ENCODE data around the gene GABBR2.

Gene GABBR2

DNA sequence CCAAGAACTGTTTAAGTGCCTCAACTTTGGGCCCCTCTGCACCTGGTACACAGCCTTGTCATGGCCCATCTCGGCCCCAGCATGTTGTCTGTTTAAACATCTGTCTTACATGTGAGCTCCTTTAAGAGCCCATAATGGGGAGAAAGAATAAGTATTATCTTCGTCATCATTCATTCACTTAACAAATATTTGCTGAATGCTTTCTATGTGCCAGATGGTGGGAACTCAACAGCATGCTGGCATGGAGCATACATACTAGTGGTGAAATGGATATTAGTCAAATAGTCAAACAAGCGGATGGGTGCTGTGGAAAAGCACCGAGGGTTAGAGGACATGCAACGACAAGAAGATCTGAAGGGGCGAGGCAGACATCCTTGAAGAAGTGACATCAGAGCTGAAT lies 54.5 kb downstream of the GABBR2 start:
- DNase-seq (ENCODE audit: low read depth in 2 of 2): peak; percentile 27 to 51
- TF ChIP-seq, protein P1, sequence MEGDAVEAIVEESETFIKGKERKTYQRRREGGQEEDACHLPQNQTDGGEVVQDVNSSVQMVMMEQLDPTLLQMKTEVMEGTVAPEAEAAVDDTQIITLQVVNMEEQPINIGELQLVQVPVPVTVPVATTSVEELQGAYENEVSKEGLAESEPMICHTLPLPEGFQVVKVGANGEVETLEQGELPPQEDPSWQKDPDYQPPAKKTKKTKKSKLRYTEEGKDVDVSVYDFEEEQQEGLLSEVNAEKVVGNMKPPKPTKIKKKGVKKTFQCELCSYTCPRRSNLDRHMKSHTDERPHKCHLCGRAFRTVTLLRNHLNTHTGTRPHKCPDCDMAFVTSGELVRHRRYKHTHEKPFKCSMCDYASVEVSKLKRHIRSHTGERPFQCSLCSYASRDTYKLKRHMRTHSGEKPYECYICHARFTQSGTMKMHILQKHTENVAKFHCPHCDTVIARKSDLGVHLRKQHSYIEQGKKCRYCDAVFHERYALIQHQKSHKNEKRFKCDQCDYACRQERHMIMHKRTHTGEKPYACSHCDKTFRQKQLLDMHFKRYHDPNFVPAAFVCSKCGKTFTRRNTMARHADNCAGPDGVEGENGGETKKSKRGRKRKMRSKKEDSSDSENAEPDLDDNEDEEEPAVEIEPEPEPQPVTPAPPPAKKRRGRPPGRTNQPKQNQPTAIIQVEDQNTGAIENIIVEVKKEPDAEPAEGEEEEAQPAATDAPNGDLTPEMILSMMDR (IDR thresholded peaks at IDR 0.05; ENCODE audit: low read depth, low read length): no peak
- H3K4me3 ChIP-seq (replicated peaks in 1 of 2; ENCODE audit: low read depth in 2 of 2, low read length in 2 of 2): no peak overlapping the region

DNA sequence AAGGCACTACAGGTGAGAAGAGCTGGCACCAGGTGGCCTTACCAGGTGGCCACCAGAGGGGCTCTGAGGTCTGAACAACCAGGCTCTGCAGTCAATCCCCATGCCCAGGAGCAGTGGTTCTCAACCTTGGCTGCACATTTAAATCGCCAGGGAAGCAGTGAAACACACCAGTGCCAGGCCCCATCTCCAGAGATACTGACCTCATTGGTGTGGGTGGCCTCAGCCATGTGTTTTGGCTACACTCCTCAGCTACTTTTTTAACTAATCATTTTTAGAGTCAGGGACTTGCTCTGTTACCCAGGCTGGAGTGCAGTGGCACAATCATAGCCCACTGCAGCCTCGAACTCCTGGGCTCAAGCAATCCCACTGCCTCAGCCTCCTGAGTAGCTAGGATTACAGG lies 56.0 kb downstream of the GABBR2 start:
- no peak overlapping the region for H3K4me3 ChIP-seq (replicated peaks in 1 of 2; ENCODE audit: low read depth in 2 of 2, low read length in 2 of 2)
- TF ChIP-seq, protein P1 (IDR thresholded peaks at IDR 0.05; ENCODE audit: low read depth, low read length): no peak
- no peak for DNase-seq (ENCODE audit: low read depth in 2 of 2)

DNA sequence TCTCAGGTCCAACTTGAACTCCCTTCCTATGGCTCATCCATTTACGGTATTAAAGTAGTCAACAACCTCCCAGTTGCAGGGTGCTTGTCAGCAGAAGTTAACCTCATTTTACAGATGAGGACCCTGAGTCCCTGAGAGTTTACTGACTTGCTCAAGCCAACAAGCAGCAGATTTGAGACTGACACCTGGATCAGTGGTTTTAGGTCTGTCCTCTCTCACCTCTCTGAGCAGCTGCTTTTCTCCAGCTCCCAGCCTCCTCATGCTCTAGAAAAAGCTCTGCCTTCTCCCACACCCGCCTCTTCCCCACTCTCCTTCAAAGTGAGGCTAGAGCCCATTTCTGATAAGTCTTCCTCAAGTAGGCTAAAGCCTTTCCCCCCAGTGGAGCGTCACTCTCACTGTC lies 56.4 kb downstream of the GABBR2 start:
- TF ChIP-seq, protein P1 (IDR thresholded peaks at IDR 0.05; ENCODE audit: low read depth, low read length): no peak
- DNase-seq (ENCODE audit: low read depth in 2 of 2): no peak
- H3K4me3 ChIP-seq (replicated peaks in 1 of 2; ENCODE audit: low read depth in 2 of 2, low read length in 2 of 2): no peak overlapping the region

DNA sequence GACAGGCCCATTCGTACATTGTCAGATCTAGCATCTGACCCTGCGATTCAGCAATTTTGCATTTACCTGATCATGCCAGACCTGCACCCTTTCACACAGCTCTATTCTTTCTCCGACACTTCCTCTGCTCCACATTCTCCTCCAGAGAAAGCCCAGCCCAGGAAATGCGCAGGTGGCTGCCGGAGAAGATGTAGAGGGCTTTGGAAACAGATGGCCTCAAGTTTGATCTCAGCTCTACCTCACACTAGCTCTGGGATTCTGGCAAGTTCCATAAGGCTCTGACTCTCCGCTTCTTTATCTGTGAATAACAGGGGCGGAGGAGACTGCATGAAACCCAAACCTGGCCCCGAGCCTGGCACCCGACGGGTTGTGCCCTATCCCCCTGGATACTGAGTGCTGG lies 61.5 kb downstream of the GABBR2 start:
- no peak overlapping the region for H3K4me3 ChIP-seq (replicated peaks in 1 of 2; ENCODE audit: low read depth in 2 of 2, low read length in 2 of 2)
- TF ChIP-seq, protein P1 (IDR thresholded peaks at IDR 0.05; ENCODE audit: low read depth, low read length): no peak
- no peak for DNase-seq (ENCODE audit: low read depth in 2 of 2)

DNA sequence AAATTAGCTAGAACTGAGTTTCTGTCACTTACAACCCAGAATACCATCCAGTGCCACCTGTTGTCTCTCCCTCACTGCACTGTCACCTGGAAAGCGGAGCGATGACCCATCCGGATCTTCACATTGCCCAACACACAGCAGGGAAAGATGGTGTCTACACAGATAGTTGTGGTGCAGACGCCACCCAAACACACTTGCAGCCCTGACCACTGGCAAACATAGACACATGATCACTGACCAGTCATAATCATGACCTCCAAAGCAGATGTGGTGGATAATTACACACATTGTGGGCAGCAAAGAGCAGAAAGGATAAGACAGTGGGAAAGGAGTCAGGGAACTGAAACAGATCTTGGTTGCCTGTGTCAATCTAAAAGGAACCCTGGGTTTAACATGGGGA lies 64.7 kb downstream of the GABBR2 start:
- DNase-seq (ENCODE audit: low read depth in 2 of 2): no peak
- no peak overlapping the region for H3K4me3 ChIP-seq (replicated peaks in 1 of 2; ENCODE audit: low read depth in 2 of 2, low read length in 2 of 2)
- TF ChIP-seq, protein P1 (IDR thresholded peaks at IDR 0.05; ENCODE audit: low read depth, low read length): no peak

DNA sequence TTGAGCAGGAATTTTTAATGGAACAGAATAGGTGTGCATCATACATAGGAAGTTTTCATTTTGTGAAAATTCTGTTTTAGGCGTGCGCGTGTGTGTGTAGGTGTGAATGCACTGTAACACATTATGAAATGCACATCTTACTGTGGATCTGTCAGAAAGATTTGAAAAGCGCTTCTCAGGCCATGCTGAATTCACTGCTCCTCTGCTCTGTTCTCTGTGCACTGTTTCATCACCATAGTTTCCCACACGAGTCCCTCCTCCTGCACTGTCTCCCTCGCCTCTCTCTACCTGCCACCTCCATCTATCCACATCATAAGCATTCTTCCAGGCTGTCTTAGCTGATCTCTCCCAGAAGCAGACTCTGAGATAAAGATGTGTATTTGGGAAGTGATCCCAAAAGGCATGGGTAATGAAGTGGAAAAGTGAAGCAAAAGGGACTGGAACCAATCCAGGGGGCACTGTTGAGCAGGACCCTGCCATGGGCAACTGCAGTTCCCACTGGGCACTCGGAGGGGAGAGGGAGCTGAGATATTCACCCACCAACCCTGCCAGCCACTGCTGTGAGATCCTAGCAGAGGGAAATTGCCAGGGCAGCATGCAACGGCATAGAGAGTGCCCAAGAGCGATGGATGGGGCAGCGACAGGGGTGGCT lies 65.9 kb downstream of the GABBR2 start:
- H3K4me3 ChIP-seq (replicated peaks in 1 of 2; ENCODE audit: low read depth in 2 of 2, low read length in 2 of 2): no peak overlapping the region
- no peak for DNase-seq (ENCODE audit: low read depth in 2 of 2)
- TF ChIP-seq, protein P1 (IDR thresholded peaks at IDR 0.05; ENCODE audit: low read depth, low read length): no peak

DNA sequence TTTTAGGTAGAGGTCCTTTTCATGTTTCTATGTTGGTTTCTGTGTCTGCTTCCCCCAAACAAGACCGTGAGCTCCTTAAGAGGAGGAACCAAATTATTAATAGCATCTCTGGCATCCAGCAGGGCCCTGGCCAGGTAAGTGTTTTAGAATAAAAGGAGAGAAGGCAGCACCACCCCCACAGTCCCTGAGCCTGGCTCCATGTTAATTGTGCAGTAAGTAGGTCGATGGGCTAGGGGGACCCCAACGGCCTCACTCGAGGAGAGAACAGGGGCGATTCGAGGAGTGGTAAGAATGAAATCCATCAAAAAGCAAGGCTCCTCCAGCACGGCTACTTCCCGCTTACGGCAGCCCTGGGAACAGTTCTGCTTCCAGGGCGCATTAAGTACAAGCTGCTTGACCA lies 67.0 kb downstream of the GABBR2 start:
- TF ChIP-seq, protein P1 (IDR thresholded peaks at IDR 0.05; ENCODE audit: low read depth, low read length): no peak
- no peak overlapping the region for H3K4me3 ChIP-seq (replicated peaks in 1 of 2; ENCODE audit: low read depth in 2 of 2, low read length in 2 of 2)
- DNase-seq (ENCODE audit: low read depth in 2 of 2): no peak
